Measurements from ENCODE around the gene OAS2.

- TF ChIP-seq POLR2AphosphoS5 (IDR thresholded peaks at IDR 0.05; ENCODE audit: borderline replicate concordance, low read depth, low read length) (no peak), FOXP2 (optimal IDR thresholded peaks at IDR 0.05; ENCODE audit: control extremely low read depth, extremely low read length, insufficient read depth) (no peak), EZH2 (IDR thresholded peaks at IDR 0.05) (no peak)
These were observed 2.3 kb downstream of the OAS2 start for GRCh38 chr12:112980491-112981158.

Data from SK-N-MC (cell line).